Left ventricle myocardium superior (tissue), 1 donor: ENCODE results near the gene B3GALT4. TPM values are rescaled to one million over a fixed set of nuclear protein-coding genes. Genes with fewer than 3 reads are reported as not detected.

Experiments
- microRNA-seq: library from miRNA; unstranded; fragments of <30 nt; microRNA quantifications from one replicate; pipeline ENCODE4 v1.2.0, GENCODE V29; 2020; ENCODE audit warnings: borderline number of aligned reads
- total RNA-seq: library from RNA; stranded (reverse); fragmentation: NEBNext Ultra II Directional; extraction: Animal tissue kit (Norgen Biotek cat#: 25700); gene quantifications from one replicate; pipeline ENCODE4 v1.2.1, GENCODE V29; 2021
- donor health status: DM: no; HTN: yes; CAD: no; lungs with severe emphysema.

The B3GALT4 gene
- total RNA-seq, 1 donor from 2014 or later, result 6.9 TPM

Small RNA genes lying within 50 kb of the gene (microRNA-seq; reads per million reads assigned to microRNA genes)
- gene MIR6834, result not detected
- not detected for gene MIR6873

Other genes with a start within 250 kb of the B3GALT4 start
- 37.7 TPM for gene HLA-DPA1, start 203.5 kb upstream of the B3GALT4 start, total RNA-seq
- 41.5 TPM for gene HLA-DPB1, start 201.1 kb upstream of the B3GALT4 start, total RNA-seq
- 1.9 TPM for gene COL11A2, start 84.7 kb upstream of the B3GALT4 start, total RNA-seq
- 41.2 TPM for gene RXRB, start 76.5 kb upstream of the B3GALT4 start, total RNA-seq
- 47.7 TPM for gene SLC39A7, start 76.3 kb upstream of the B3GALT4 start, total RNA-seq
- gene HSD17B8, start 72.5 kb upstream of the B3GALT4 start, total RNA-seq, result 24.8 TPM
- gene RING1, start 68.6 kb upstream of the B3GALT4 start, total RNA-seq, result 30.1 TPM
- 32.7 TPM for gene VPS52, start 5.2 kb upstream of the B3GALT4 start, total RNA-seq
- gene RPS18, start 5.0 kb upstream of the B3GALT4 start, total RNA-seq, result 931 TPM
- gene WDR46, start 12.1 kb downstream of the B3GALT4 start, total RNA-seq, result 15.1 TPM
- gene PFDN6, start 12.5 kb downstream of the B3GALT4 start, total RNA-seq, result 57.3 TPM
- 59.4 TPM for gene RGL2, start 21.8 kb downstream of the B3GALT4 start, total RNA-seq
- 93.0 TPM for gene TAPBP, start 37.0 kb downstream of the B3GALT4 start, total RNA-seq
- 11.1 TPM for gene ZBTB22, start 40.6 kb downstream of the B3GALT4 start, total RNA-seq
- 21.2 TPM for gene DAXX, start 45.8 kb downstream of the B3GALT4 start, total RNA-seq
- gene KIFC1, start 114.7 kb downstream of the B3GALT4 start, total RNA-seq, result 0.74 TPM
- 51.9 TPM for gene PHF1, start 133.9 kb downstream of the B3GALT4 start, total RNA-seq
- gene CUTA, start 141.0 kb downstream of the B3GALT4 start, total RNA-seq, result 120 TPM
- gene SYNGAP1, start 142.9 kb downstream of the B3GALT4 start, total RNA-seq, result 6.2 TPM
- 5.1 TPM for gene ZBTB9, start 177.5 kb downstream of the B3GALT4 start, total RNA-seq